Neural cell (in vitro differentiated cells): ENCODE results near the gene KYNU. TPM values are rescaled to one million over a fixed set of nuclear protein-coding genes. Genes with fewer than 3 reads are reported as not detected.

Source experiments
- H2AFZ ChIP-seq: fragments of 200-600, 300-800 bp; sonication (generic), shearing (Covaris generic); 2 replicates; pipeline ENCODE4 v1.6.0; 2014; ENCODE audit warnings: low read depth, mild to moderate bottlenecking, antibody characterized with exemption, low read length, moderate library complexity
- H3F3A ChIP-seq: fragments of 200-600 bp; shearing (Covaris generic); 2 replicates; pipeline ENCODE4 v1.6.1; 2016; ENCODE audit warnings: mild to moderate bottlenecking, moderate library complexity, mixed read lengths, antibody characterized with exemption, low read length; ENCODE audit not compliant: insufficient read depth, poor library complexity, severe bottlenecking
- H3K27ac ChIP-seq: fragments of 200-600, 300-800 bp; sonication (generic), shearing (Covaris generic); 2 replicates; pipeline ENCODE4 v1.5.1; 2014; ENCODE audit warnings: mild to moderate bottlenecking, low read length, moderate library complexity
- H3K27me3 ChIP-seq: fragments of 300-800, 200-600 bp; sonication (generic), shearing (Covaris generic); 2 replicates; pipeline ENCODE4 v1.6.0; 2014; ENCODE audit warnings: mild to moderate bottlenecking, low read depth, low read length, moderate library complexity; ENCODE audit not compliant: insufficient read depth
- H3K36me3 ChIP-seq: fragments of 300-800, 200-600 bp; sonication (generic), shearing (Covaris generic); 2 replicates; pipeline ENCODE4 v1.5.1; 2014; ENCODE audit warnings: mild to moderate bottlenecking, antibody characterized with exemption, low read length, moderate library complexity; ENCODE audit not compliant: insufficient read depth
- H3K4me2 ChIP-seq: fragments of 300-800, 200-600 bp; sonication (generic), shearing (Covaris generic); 2 replicates; pipeline ENCODE4 v1.6.0; 2014; ENCODE audit warnings: mild to moderate bottlenecking, low read length
- H3K4me3 ChIP-seq: fragments of 300-800, 200-600 bp; sonication (generic), shearing (Covaris generic); 2 replicates; pipeline ENCODE4 v1.5.1; 2014; ENCODE audit warnings: mild to moderate bottlenecking, low read length, moderate library complexity
- H3K79me2 ChIP-seq: fragments of 200-600 bp; shearing (Covaris generic); replicated peaks from 2 replicates; pipeline ENCODE4 v1.6.0; 2014; ENCODE audit warnings: mild to moderate bottlenecking, low read length, moderate library complexity; ENCODE audit not compliant: insufficient read depth
- H3K9ac ChIP-seq: fragments of 300-800, 200-600 bp; sonication (generic), shearing (Covaris generic); 2 replicates; pipeline ENCODE4 v1.6.1; 2016; ENCODE audit warnings: mild to moderate bottlenecking, low read length, mixed read lengths
- H3K9me2 ChIP-seq: fragments of 200-600 bp; shearing (Covaris generic); 2 replicates; pipeline ENCODE4 v1.6.1; 2016; ENCODE audit warnings: mild to moderate bottlenecking, low read length, mixed read lengths; ENCODE audit not compliant: insufficient read depth
- H3K9me3 ChIP-seq: fragments of 200-600, 300-800 bp; sonication (generic), shearing (Covaris generic); 2 replicates; pipeline ENCODE4 v1.6.1; 2016; ENCODE audit warnings: mild to moderate bottlenecking, mixed run types, low read length, moderate library complexity, mixed read lengths
- H4K20me1 ChIP-seq: fragments of 200-600 bp; shearing (Covaris generic); 2 replicates; pipeline ENCODE4 v1.6.1; 2016; ENCODE audit warnings: mild to moderate bottlenecking, mixed run types; ENCODE audit not compliant: insufficient read depth
- EP300 ChIP-seq: fragments of 450-650 bp; conservative IDR thresholded peaks from 2 replicates; pipeline ENCODE4 v1.6.1; 2014; ENCODE audit warnings: antibody characterized with exemption, mild to moderate bottlenecking, moderate library complexity; ENCODE audit not compliant: poor library complexity, severe bottlenecking
- EZH2 ChIP-seq: fragments of 200-600, 300-800 bp; shearing (Covaris generic), sonication (generic); IDR thresholded peaks from 2 replicates; pipeline ENCODE4 v1.6.1; 2014; ENCODE audit warnings: antibody characterized with exemption, low read length, borderline replicate concordance, mild to moderate bottlenecking; ENCODE audit not compliant: insufficient read depth, poor library complexity, severe bottlenecking
- MXI1 ChIP-seq: fragments of 450-650 bp; conservative IDR thresholded peaks from 2 replicates; pipeline ENCODE4 v1.6.1; 2014; ENCODE audit warnings: antibody characterized with exemption, mild to moderate bottlenecking; ENCODE audit not compliant: poor library complexity, severe bottlenecking
- POLR2AphosphoS5 ChIP-seq: IDR thresholded peaks from 2 replicates; pipeline ENCODE4 v1.6.1; 2012
- RAD21 ChIP-seq: fragments of 450-650 bp; conservative IDR thresholded peaks from 2 replicates; pipeline ENCODE4 v1.6.1; 2014; ENCODE audit warnings: antibody characterized with exemption, mild to moderate bottlenecking, moderate library complexity
- REST ChIP-seq: IDR thresholded peaks from 2 replicates; pipeline ENCODE4 v1.6.1; 2012; ENCODE audit warnings: borderline replicate concordance
- SMC3 ChIP-seq: fragments of 450-650 bp; conservative IDR thresholded peaks from 2 replicates; pipeline ENCODE4 v1.6.1; 2014; ENCODE audit warnings: antibody characterized with exemption, mild to moderate bottlenecking, moderate library complexity; ENCODE audit not compliant: poor library complexity
- TAF1 ChIP-seq: IDR thresholded peaks from 2 replicates; pipeline ENCODE4 v1.6.1; 2012; ENCODE audit warnings: low read depth
- polyA plus RNA-seq: library from polyadenylated mRNA; depleted of rRNA; stranded (reverse); fragments of >200 nt; gene quantifications from 2 replicates; pipeline ENCODE4 v1.2.3, GENCODE V29; 2014
- TF ChIP-seq, protein P1 (sequence below): fragments of 450-650 bp; IDR thresholded peaks from 2 replicates; pipeline ENCODE4 v1.5.1; 2014; ENCODE audit warnings: antibody characterized with exemption, mild to moderate bottlenecking, moderate library complexity; ENCODE audit not compliant: poor library complexity, severe bottlenecking

The KYNU gene
- polyA plus RNA-seq, 1 donor from 2014 or later, result 0.25 TPM

GRCh38 chr2:142875010-142875409, 2.5 kb upstream of the KYNU start:
- Histone ChIP-seq H3K4me3 (no peak overlapping the region), H3K36me3 (no peaks in the 10 kb centered on the region), H3K27me3 (no peaks in the 10 kb centered on the region), H3K79me2 (no peaks in the 10 kb centered on the region), H3K4me2 (no peak overlapping the region), H2AFZ (no peak overlapping the region), H4K20me1 (no peaks in the 10 kb centered on the region), H3K9me2 (no peaks in the 10 kb centered on the region), H3F3A (no peaks in the 10 kb centered on the region), H3K9ac (no peak overlapping the region), H3K9me3 (no peaks in the 10 kb centered on the region), H3K27ac (no peak overlapping the region)
- no peak for TF ChIP-seq SMC3
- no peak for TF ChIP-seq TAF1
- TF ChIP-seq REST, result no peak
- TF ChIP-seq, protein P1, sequence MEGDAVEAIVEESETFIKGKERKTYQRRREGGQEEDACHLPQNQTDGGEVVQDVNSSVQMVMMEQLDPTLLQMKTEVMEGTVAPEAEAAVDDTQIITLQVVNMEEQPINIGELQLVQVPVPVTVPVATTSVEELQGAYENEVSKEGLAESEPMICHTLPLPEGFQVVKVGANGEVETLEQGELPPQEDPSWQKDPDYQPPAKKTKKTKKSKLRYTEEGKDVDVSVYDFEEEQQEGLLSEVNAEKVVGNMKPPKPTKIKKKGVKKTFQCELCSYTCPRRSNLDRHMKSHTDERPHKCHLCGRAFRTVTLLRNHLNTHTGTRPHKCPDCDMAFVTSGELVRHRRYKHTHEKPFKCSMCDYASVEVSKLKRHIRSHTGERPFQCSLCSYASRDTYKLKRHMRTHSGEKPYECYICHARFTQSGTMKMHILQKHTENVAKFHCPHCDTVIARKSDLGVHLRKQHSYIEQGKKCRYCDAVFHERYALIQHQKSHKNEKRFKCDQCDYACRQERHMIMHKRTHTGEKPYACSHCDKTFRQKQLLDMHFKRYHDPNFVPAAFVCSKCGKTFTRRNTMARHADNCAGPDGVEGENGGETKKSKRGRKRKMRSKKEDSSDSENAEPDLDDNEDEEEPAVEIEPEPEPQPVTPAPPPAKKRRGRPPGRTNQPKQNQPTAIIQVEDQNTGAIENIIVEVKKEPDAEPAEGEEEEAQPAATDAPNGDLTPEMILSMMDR, result no peak
- TF ChIP-seq EZH2, result no peak
- no peak for TF ChIP-seq POLR2AphosphoS5
- TF ChIP-seq EP300, result no peak
- TF ChIP-seq MXI1, result no peak
- TF ChIP-seq RAD21, result no peak

- no peak overlapping the region for H2AFZ ChIP-seq
- H3K9me3 ChIP-seq, result no peaks in the 10 kb centered on the region
- H3K4me2 ChIP-seq, result no peak overlapping the region
- no peak overlapping the region for H3K27ac ChIP-seq
- no peaks in the 10 kb centered on the region for H3K27me3 ChIP-seq
- no peak overlapping the region for H3K4me3 ChIP-seq
- H4K20me1 ChIP-seq, result no peaks in the 10 kb centered on the region
- no peaks in the 10 kb centered on the region for H3K79me2 ChIP-seq
- no peak overlapping the region for H3K9ac ChIP-seq
- no peaks in the 10 kb centered on the region for H3F3A ChIP-seq
- no peaks in the 10 kb centered on the region for H3K36me3 ChIP-seq
- H3K9me2 ChIP-seq, result no peaks in the 10 kb centered on the region
- TF ChIP-seq, protein P1, result no peak
- TF ChIP-seq REST (no peak), POLR2AphosphoS5 (no peak), MXI1 (no peak)
Measured at GRCh38 chr2:142875652-142876051, 1.8 kb upstream of the KYNU start.
